Uterus (tissue), 4 donors: ENCODE data around the gene NXN. TPM values are rescaled to one million over a fixed set of nuclear protein-coding genes. Genes with fewer than 3 reads are reported as not detected.
A peak's percentile ranks its signal among the peaks of the same experiment; 100 is the strongest.

Source experiments
- DNase-seq, 2 donors: peaks; one replicate each; pipeline ENCODE4 v3.0.0-alpha.2; 2019 to 2020
- H3K27ac ChIP-seq, 2 donors: fragments of 200-600 bp; sonication (generic); 1 replicate in 1 of 2; 2 replicates in 1 of 2; pipeline ENCODE4 v1.5.1; 2016 to 2018
- H3K27me3 ChIP-seq, 2 donors: fragments of 200-600 bp; sonication (generic); one replicate each; pipeline ENCODE4 v1.5.1; 2018 to 2019; ENCODE audit warnings: control low read depth in 1 of 2
- H3K36me3 ChIP-seq, 2 donors: fragments of 200-600 bp; sonication (generic); one replicate each; pipeline ENCODE4 v1.5.1; 2019; ENCODE audit warnings: control low read depth in 1 of 2
- H3K4me1 ChIP-seq, 2 donors: fragments of 200-600 bp; sonication (generic); one replicate each; pipeline ENCODE4 v1.5.1; 2018 to 2019; ENCODE audit warnings: control low read depth in 1 of 2
- H3K4me3 ChIP-seq, 2 donors: fragments of 200-600 bp; sonication (generic); 1 replicate in 1 of 2; 2 replicates in 1 of 2; pipeline ENCODE4 v1.5.1; 2018 to 2019; ENCODE audit warnings: mild to moderate bottlenecking in 1 of 2
- H3K9me3 ChIP-seq, 2 donors: fragments of 200-600 bp; sonication (generic); one replicate each; pipeline ENCODE4 v1.5.1; 2019; ENCODE audit warnings: control low read depth in 1 of 2
- CTCF ChIP-seq, 4 experiments: fragments of 200-600 bp in 2 of 4; fragments of 450-650 bp in 2 of 4; sonication (generic) in 2 of 4; IDR thresholded peaks; one replicate each; pipeline ENCODE4 v1.5.1; 2016 to 2019; ENCODE audit warnings: antibody characterized with exemption in 4 of 4, mild to moderate bottlenecking in 2 of 4, moderate library complexity in 1 of 4
- POLR2A ChIP-seq, 2 donors: fragments of 450-650 bp; IDR thresholded peaks; one replicate each; pipeline ENCODE4 v1.6.1; 2016; ENCODE audit warnings: antibody characterized with exemption in 2 of 2, mild to moderate bottlenecking in 1 of 2, moderate library complexity in 1 of 2
- intact Hi-C: fragments of 100-400 bp; cut with DNase I; formaldehyde crosslinking; loops from one replicate; pipeline ENCODE4 v1.15.1; 2023; ENCODE audit warnings: low total_unique reads
- total RNA-seq, 4 donors: library from RNA; depleted of rRNA in 3 of 4; stranded (reverse); fragments of >200 nt in 3 of 4; gene quantifications; one replicate each; pipeline versions ENCODE4 v1.1.0 to v1.2.4, GENCODE V29; 2014 to 2023
- donor health status: DM: yes; HTN: yes; CAD: no.

The NXN gene
- total RNA-seq, 4 donors from 2014 or later, result 6.5 to 99.0 (median 49.9) TPM

- Histone ChIP-seq H3K4me1 (peaks cover 0 to 8% of the 10 kb centered on the region in 2 donors), H3K36me3 (no peaks in the 10 kb centered on the region), H3K27me3 (no peaks in the 10 kb centered on the region), H3K27ac (peak overlapping the region; percentile 84 to 90), H3K9me3 (no peaks in the 10 kb centered on the region), H3K4me3 (no peak overlapping the region)
- DNase-seq, result peak; percentile 73 to 81
- TF ChIP-seq CTCF (IDR thresholded peaks at IDR 0.05) (peak in 1 of 4 experiments; percentile 14), POLR2A (IDR thresholded peaks at IDR 0.05) (no peak)
- intact Hi-C loops, result no loop called here
Observed at GRCh38 chr17:951325-952132, 28.0 kb downstream of the NXN start.

GRCh38 chr17:949623-950303 is 29.8 kb downstream of the NXN start:
- Histone ChIP-seq H3K36me3 (no peaks in the 10 kb centered on the region), H3K27me3 (no peaks in the 10 kb centered on the region), H3K4me1 (peaks cover 0 to 8% of the 10 kb centered on the region in 2 donors), H3K27ac (peak overlapping the region; percentile 84 to 90), H3K9me3 (no peaks in the 10 kb centered on the region), H3K4me3 (no peak overlapping the region)
- TF ChIP-seq CTCF (IDR thresholded peaks at IDR 0.05) (no peak), POLR2A (IDR thresholded peaks at IDR 0.05) (no peak)
- intact Hi-C loops, result no loop called here
- no peak for DNase-seq

- Histone ChIP-seq H3K36me3 (no peaks in the 10 kb centered on the region), H3K4me1 (no peaks in the 10 kb centered on the region), H3K9me3 (no peaks in the 10 kb centered on the region), H3K4me3 (no peak overlapping the region), H3K27ac (peak overlapping the region; percentile 33 to 82), H3K27me3 (no peaks in the 10 kb centered on the region)
- no peak for DNase-seq
- intact Hi-C loops, result no loop called here
- TF ChIP-seq CTCF (IDR thresholded peaks at IDR 0.05) (no peak), POLR2A (IDR thresholded peaks at IDR 0.05) (no peak)
Observed at GRCh38 chr17:948284-948852, 31.2 kb downstream of the NXN start.

- H3K4me3 ChIP-seq, result no peak overlapping the region
- no peak for TF ChIP-seq CTCF (IDR thresholded peaks at IDR 0.05)
- no peak for TF ChIP-seq POLR2A (IDR thresholded peaks at IDR 0.05)
Observed at GRCh38 chr17:946510-947236, 32.9 kb downstream of the NXN start.

More at GRCh38 chr17:946510-947236, 32.9 kb downstream of the NXN start:
- Histone ChIP-seq H3K36me3 (no peaks in the 10 kb centered on the region), H3K4me1 (no peaks in the 10 kb centered on the region), H3K27me3 (no peaks in the 10 kb centered on the region), H3K9me3 (no peaks in the 10 kb centered on the region), H3K27ac (no peak overlapping the region)
- no peak for DNase-seq
- intact Hi-C loops, result no loop called here
